RWPE2 (cell line): Measurements from ENCODE around the gene IL1R2.
"Not testable (repeated sequence)": the region's sequence is repeated elsewhere in the genome, so short reads cannot be mapped to it uniquely, and the experiment has no call there.

ENCODE experiments used
- ATAC-seq: fragments of 200-7000 bp; cut with Tn5 transposase; 3 replicates; pipeline ENCODE4 v1.9.1; 2021; ENCODE audit warnings: low read depth
- DNase-seq: peaks from one replicate; pipeline ENCODE4 v3.0.0-alpha.2; 2020; ENCODE audit warnings: low spot score
- H3K27ac ChIP-seq: fragments of 450-650 bp; 2 replicates; pipeline ENCODE4 v1.5.1; 2017; ENCODE audit warnings: mild to moderate bottlenecking; ENCODE audit not compliant: poor library complexity, severe bottlenecking
- H3K27me3 ChIP-seq: fragments of 250-450 bp; sonication (Bioruptor Pico); 2 replicates; pipeline ENCODE4 v1.5.1; 2021; ENCODE audit warnings: mild to moderate bottlenecking, moderate library complexity; ENCODE audit not compliant: insufficient read depth, poor library complexity, severe bottlenecking
- H3K36me3 ChIP-seq: fragments of 250-450 bp; sonication (Bioruptor Pico); 2 replicates; pipeline ENCODE4 v1.5.1; 2020; ENCODE audit warnings: low read depth, mild to moderate bottlenecking, moderate library complexity
- H3K4me1 ChIP-seq: fragments of 250-450 bp; sonication (Bioruptor Pico); 2 replicates; pipeline ENCODE4 v1.5.1; 2021; ENCODE audit warnings: mild to moderate bottlenecking, moderate library complexity; ENCODE audit not compliant: insufficient read depth, poor library complexity, severe bottlenecking
- H3K4me3 ChIP-seq: fragments of 250-450 bp; sonication (Bioruptor Pico); 2 replicates; pipeline ENCODE4 v1.5.1; 2021; ENCODE audit warnings: mild to moderate bottlenecking, moderate library complexity; ENCODE audit not compliant: severe bottlenecking
- H3K9me3 ChIP-seq: fragments of 250-450 bp; sonication (Bioruptor Pico); 2 replicates; pipeline ENCODE4 v1.5.1; 2021; ENCODE audit warnings: mild to moderate bottlenecking, moderate library complexity; ENCODE audit not compliant: severe bottlenecking
- CTCF ChIP-seq: fragments of 450-650 bp; IDR thresholded peaks from one replicate; pipeline ENCODE4 v1.5.1; 2017; ENCODE audit warnings: mild to moderate bottlenecking, moderate library complexity; ENCODE audit not compliant: poor library complexity, severe bottlenecking

IL1R2 gene

GRCh38 chr2:102001767-102002142 lies 10.0 kb downstream of the IL1R2 start:
- H3K27me3 ChIP-seq, result no peaks in the 10 kb centered on the region
- no peak overlapping the region for H3K4me3 ChIP-seq
- peak overlapping the region; percentile 32 for H3K27ac ChIP-seq
- H3K36me3 ChIP-seq, result no peaks in the 10 kb centered on the region
- peaks cover 13% of the 10 kb centered on the region for H3K4me1 ChIP-seq
- H3K9me3 ChIP-seq, result no peaks in the 10 kb centered on the region
- DNase-seq, result no peak
- peak; percentile 71 for ATAC-seq
- TF ChIP-seq CTCF, result no peak

- no peaks in the 10 kb centered on the region for H3K9me3 ChIP-seq
- H3K4me1 ChIP-seq, result peaks cover 13% of the 10 kb centered on the region
- no peaks in the 10 kb centered on the region for H3K36me3 ChIP-seq
- no peak for DNase-seq
- ATAC-seq, result no peak
- no peak overlapping the region for H3K4me3 ChIP-seq
- H3K27ac ChIP-seq, result peak overlapping the region; percentile 32
- no peak for TF ChIP-seq CTCF
- H3K27me3 ChIP-seq, result no peaks in the 10 kb centered on the region
Measured at GRCh38 chr2:102002228-102002627, 10.5 kb downstream of the IL1R2 start.

- ATAC-seq, result not testable (repeated sequence)
- peaks cover 13% of the 10 kb centered on the region for H3K4me1 ChIP-seq
Measured at GRCh38 chr2:102002909-102003308, 11.1 kb downstream of the IL1R2 start.

GRCh38 chr2:102003696-102004095 lies 11.9 kb downstream of the IL1R2 start:
- Histone ChIP-seq H3K4me1 (peaks cover 13% of the 10 kb centered on the region), H3K27ac (no peak overlapping the region), H3K9me3 (no peaks in the 10 kb centered on the region), H3K27me3 (no peaks in the 10 kb centered on the region), H3K4me3 (no peak overlapping the region), H3K36me3 (no peaks in the 10 kb centered on the region)
- TF ChIP-seq CTCF, result no peak
- no peak for ATAC-seq
- no peak for DNase-seq

More at GRCh38 chr2:102002909-102003308, 11.1 kb downstream of the IL1R2 start:
- not testable (repeated sequence) for DNase-seq, H3K27me3 ChIP-seq, H3K4me3 ChIP-seq, H3K9me3 ChIP-seq, H3K27ac ChIP-seq, H3K36me3 ChIP-seq

- H3K27me3 ChIP-seq, result no peaks in the 10 kb centered on the region
- no peak for DNase-seq
- TF ChIP-seq CTCF, result no peak
- no peak for ATAC-seq
- no peaks in the 10 kb centered on the region for H3K9me3 ChIP-seq
- H3K4me1 ChIP-seq, result peaks cover 6% of the 10 kb centered on the region
- H3K27ac ChIP-seq, result no peak overlapping the region
- H3K4me3 ChIP-seq, result no peak overlapping the region
- H3K36me3 ChIP-seq, result no peaks in the 10 kb centered on the region
Measured at GRCh38 chr2:102004581-102004980, 12.8 kb downstream of the IL1R2 start.
